HepG2 (cell line): ENCODE measurements around the gene MIEF1. TPM values are rescaled to one million over a fixed set of nuclear protein-coding genes. Genes with fewer than 3 reads are reported as not detected.

Experiments used
- DMTF1 ChIP-seq: sonication (generic); formaldehyde crosslinking; IDR thresholded peaks from 2 replicates; pipeline ENCODE4 v1.4.0; 2020; ENCODE audit warnings: mild to moderate bottlenecking, missing genetic modification reagents
- HDAC2 ChIP-seq: sonication (generic); formaldehyde crosslinking; IDR thresholded peaks from 2 replicates; pipeline ENCODE4 v1.4.0; 2020; ENCODE audit warnings: missing genetic modification reagents
- HNF4G ChIP-seq, 2 experiments: sonication (generic) in 1 of 2; formaldehyde crosslinking in 1 of 2; IDR thresholded peaks; 2 replicates each; pipeline versions ENCODE4 v1.4.0 to v1.6.1; 2011 to 2020; ENCODE audit warnings: borderline replicate concordance in 2 of 2, low read depth in 2 of 2, mild to moderate bottlenecking in 2 of 2, low read length in 1 of 2, missing genetic modification reagents in 1 of 2, moderate library complexity in 1 of 2
- HOXA3 ChIP-seq: sonication (generic); formaldehyde crosslinking; IDR thresholded peaks from 2 replicates; pipeline ENCODE4 v1.5.0; 2020; ENCODE audit warnings: missing genetic modification reagents
- KLF9 ChIP-seq: IDR thresholded peaks from 2 replicates; pipeline ENCODE4 v1.6.1; 2016; ENCODE audit warnings: low read depth
- NFATC3 ChIP-seq: sonication (generic); formaldehyde crosslinking; IDR thresholded peaks from 2 replicates; pipeline ENCODE4 v1.5.1; 2020; ENCODE audit warnings: mild to moderate bottlenecking, missing genetic modification reagents
- NFKBIZ ChIP-seq: IDR thresholded peaks from 2 replicates; pipeline ENCODE4 v1.6.1; 2018; ENCODE audit warnings: missing genetic modification reagents, missing compliant biosample characterization
- PITX1 ChIP-seq: sonication (generic); formaldehyde crosslinking; IDR thresholded peaks from 2 replicates; pipeline ENCODE4 v1.5.1; 2020; ENCODE audit warnings: mild to moderate bottlenecking, missing genetic modification reagents
- RARG ChIP-seq: sonication (generic); formaldehyde crosslinking; IDR thresholded peaks from 2 replicates; pipeline ENCODE4 v1.4.0; 2020; ENCODE audit warnings: low read depth, mild to moderate bottlenecking, missing genetic modification reagents
- SMAD1 ChIP-seq: sonication (generic); formaldehyde crosslinking; IDR thresholded peaks from 2 replicates; pipeline ENCODE4 v1.4.0; 2020; ENCODE audit warnings: missing genetic modification reagents, low read depth, mild to moderate bottlenecking, borderline replicate concordance
- SRF ChIP-seq: IDR thresholded peaks from 2 replicates; pipeline ENCODE4 v1.6.1; 2011; ENCODE audit warnings: mild to moderate bottlenecking, low read depth, low read length, moderate library complexity
- THAP9 ChIP-seq: sonication (generic); formaldehyde crosslinking; IDR thresholded peaks from 2 replicates; pipeline ENCODE4; 2020; ENCODE audit warnings: missing genetic modification reagents, mild to moderate bottlenecking, borderline replicate concordance
- YEATS4 ChIP-seq: sonication (generic); formaldehyde crosslinking; IDR thresholded peaks from 2 replicates; pipeline ENCODE4 v1.4.0; 2020; ENCODE audit warnings: missing genetic modification reagents, borderline replicate concordance
- ZC3H13 ChIP-seq: sonication (generic); formaldehyde crosslinking; IDR thresholded peaks from 2 replicates; pipeline ENCODE4 v1.8.1; 2023; ENCODE audit warnings: mild to moderate bottlenecking, missing genetic modification reagents, moderate library complexity
- ZFP62 ChIP-seq: sonication (generic); formaldehyde crosslinking; IDR thresholded peaks from 2 replicates; pipeline ENCODE4 v1.4.0; 2020; ENCODE audit warnings: missing genetic modification reagents
- ZFX ChIP-seq: sonication (generic); formaldehyde crosslinking; IDR thresholded peaks from 2 replicates; pipeline ENCODE4 v1.4.0; 2020; ENCODE audit warnings: mild to moderate bottlenecking, low read depth, missing genetic modification reagents, moderate library complexity
- ZNF121 ChIP-seq: sonication (generic); formaldehyde crosslinking; IDR thresholded peaks from 2 replicates; pipeline ENCODE4 v1.5.0; 2020; ENCODE audit warnings: mild to moderate bottlenecking, missing genetic modification reagents
- ZNF484 ChIP-seq: sonication (generic); formaldehyde crosslinking; IDR thresholded peaks from 2 replicates; pipeline ENCODE4 v1.5.1; 2020; ENCODE audit warnings: mild to moderate bottlenecking, low read depth, missing genetic modification reagents, borderline replicate concordance
- ZNF577 ChIP-seq: sonication (generic); formaldehyde crosslinking; IDR thresholded peaks from 2 replicates; pipeline ENCODE4 v1.4.0; 2020; ENCODE audit warnings: mild to moderate bottlenecking, low read depth, missing genetic modification reagents, borderline replicate concordance
- ZNF629 ChIP-seq: sonication (generic); formaldehyde crosslinking; conservative IDR thresholded peaks from 2 replicates; pipeline ENCODE4 v1.5.0; 2020; ENCODE audit warnings: missing genetic modification reagents
- ZNF660 ChIP-seq: sonication (generic); formaldehyde crosslinking; IDR thresholded peaks from 2 replicates; pipeline ENCODE4 v1.5.1; 2020; ENCODE audit warnings: mild to moderate bottlenecking, low read depth, missing genetic modification reagents, borderline replicate concordance
- ZNF678 ChIP-seq: sonication (generic); formaldehyde crosslinking; IDR thresholded peaks from 2 replicates; pipeline ENCODE4 v1.4.0; 2020; ENCODE audit warnings: mild to moderate bottlenecking, missing genetic modification reagents
- polyA plus RNA-seq, 8 experiments: library from polyadenylated mRNA; depleted of rRNA in 3 of 8; stranded (reverse) in 7 of 8; unstranded in 1 of 8; fragments of >200 nt; fragmentation: Illumina TruSeq in 4 of 8; extraction: Trizol in 4 of 8; gene quantifications; 2 replicates each; pipeline versions ENCODE4 v1.2.1 to v1.2.3, GENCODE V29; 2011 to 2016; ENCODE audit warnings: low read depth in 4 of 8, missing spikeins in 1 of 8, mixed read lengths in 1 of 8; ENCODE audit not compliant: insufficient read depth in 1 of 8
- total RNA-seq, 5 experiments: library from RNA; depleted of rRNA; stranded (reverse); fragments of >200 nt; fragmentation: Illumina TruSeq; extraction: Trizol; gene quantifications; 2 replicates each; pipeline ENCODE4 v1.2.3, GENCODE V29; 2016; ENCODE audit warnings: low read depth in 1 of 5
- TF ChIP-seq, protein P1 (sequence below): sonication (generic); formaldehyde crosslinking; IDR thresholded peaks from 2 replicates; pipeline ENCODE4 v1.5.1; 2020; ENCODE audit warnings: missing genetic modification reagents, mild to moderate bottlenecking, borderline replicate concordance
- TF ChIP-seq, protein P2 (sequence below): sonication (generic); formaldehyde crosslinking; IDR thresholded peaks from 2 replicates; pipeline ENCODE4 v1.5.1; 2020; ENCODE audit warnings: mild to moderate bottlenecking, missing genetic modification reagents, moderate library complexity

Gene MIEF1
- total and polyA plus RNA-seq, 2 of the 13 experiments (the other 11 are each of a cell fraction or from before 2014, with no cell fraction given): 21.7 to 34.8 TPM

DNA sequence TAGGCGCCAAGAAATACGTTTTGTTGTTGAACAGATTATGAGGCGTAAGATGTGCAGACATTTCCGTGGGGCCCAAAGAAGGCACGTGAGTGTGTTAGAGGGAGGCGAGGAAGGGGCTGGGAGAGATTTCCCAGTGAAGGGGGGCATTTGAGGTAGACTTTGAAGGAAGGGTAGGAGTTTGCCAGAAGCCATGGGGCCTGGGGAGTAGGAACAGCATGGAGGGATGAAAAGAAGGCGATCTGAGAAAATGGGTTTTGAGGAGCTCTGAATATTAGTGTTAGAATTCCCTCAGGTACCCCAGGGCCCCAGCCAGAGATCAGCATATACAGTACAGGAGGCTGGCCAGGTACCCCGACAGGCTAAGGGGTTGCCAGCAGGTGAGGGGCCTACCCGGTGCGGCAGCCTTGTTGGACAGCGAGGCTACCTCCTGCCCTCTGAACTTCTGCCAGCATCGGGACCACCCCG lies 414 bp upstream of the MIEF1 start (continued):
- 0 out of 2 replicates have a peak, but pooled peaks have one; percentile 20 for TF ChIP-seq ZC3H13 (CRISPR knock-in tag)
- no peak for TF ChIP-seq ZNF660 (CRISPR knock-in tag)
- no peak for TF ChIP-seq HDAC2
- no peak for TF ChIP-seq NFATC3 (CRISPR knock-in tag)
- TF ChIP-seq SRF: no peak
- TF ChIP-seq ZFP62 (CRISPR knock-in tag): no peak
- 0 out of 2 replicates have a peak, but pooled peaks have one; percentile 2 for TF ChIP-seq PITX1 (CRISPR knock-in tag)
- TF ChIP-seq RARG (CRISPR knock-in tag): no peak
- TF ChIP-seq THAP9 (CRISPR knock-in tag): peak; percentile 99
- TF ChIP-seq ZNF484 (CRISPR knock-in tag): no peak
- TF ChIP-seq HOXA3 (CRISPR knock-in tag): no peak
- no peak for TF ChIP-seq DMTF1
- TF ChIP-seq NFKBIZ (CRISPR knock-in tag): no peak
- TF ChIP-seq, protein P1, sequence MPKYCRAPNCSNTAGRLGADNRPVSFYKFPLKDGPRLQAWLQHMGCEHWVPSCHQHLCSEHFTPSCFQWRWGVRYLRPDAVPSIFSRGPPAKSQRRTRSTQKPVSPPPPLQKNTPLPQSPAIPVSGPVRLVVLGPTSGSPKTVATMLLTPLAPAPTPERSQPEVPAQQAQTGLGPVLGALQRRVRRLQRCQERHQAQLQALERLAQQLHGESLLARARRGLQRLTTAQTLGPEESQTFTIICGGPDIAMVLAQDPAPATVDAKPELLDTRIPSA (CRISPR knock-in tag): no peak
- TF ChIP-seq ZNF629 (CRISPR knock-in tag): no peak
- TF ChIP-seq, protein P2, sequence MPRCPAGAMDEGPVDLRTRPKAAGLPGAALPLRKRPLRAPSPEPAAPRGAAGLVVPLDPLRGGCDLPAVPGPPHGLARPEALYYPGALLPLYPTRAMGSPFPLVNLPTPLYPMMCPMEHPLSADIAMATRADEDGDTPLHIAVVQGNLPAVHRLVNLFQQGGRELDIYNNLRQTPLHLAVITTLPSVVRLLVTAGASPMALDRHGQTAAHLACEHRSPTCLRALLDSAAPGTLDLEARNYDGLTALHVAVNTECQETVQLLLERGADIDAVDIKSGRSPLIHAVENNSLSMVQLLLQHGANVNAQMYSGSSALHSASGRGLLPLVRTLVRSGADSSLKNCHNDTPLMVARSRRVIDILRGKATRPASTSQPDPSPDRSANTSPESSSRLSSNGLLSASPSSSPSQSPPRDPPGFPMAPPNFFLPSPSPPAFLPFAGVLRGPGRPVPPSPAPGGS (CRISPR knock-in tag): 0 out of 2 replicates have a peak, but pooled peaks have one; percentile 39
- no peak for TF ChIP-seq SMAD1 (CRISPR knock-in tag)
- no peak for TF ChIP-seq YEATS4 (CRISPR knock-in tag)
- no peak for TF ChIP-seq ZNF577 (CRISPR knock-in tag)
- TF ChIP-seq KLF9 (CRISPR knock-in tag): no peak
- no peak for TF ChIP-seq ZNF121 (CRISPR knock-in tag)
- no peak for TF ChIP-seq ZNF678 (CRISPR knock-in tag)
- no peak for TF ChIP-seq HNF4G (IDR thresholded peaks at IDR 0.05; ENCODE audit: borderline replicate concordance, low read depth, low read length)
- 0 out of 2 replicates have a peak, but pooled peaks have one; percentile 10 for TF ChIP-seq HNF4G (CRISPR knock-in tag; IDR thresholded peaks at IDR 0.05; ENCODE audit: borderline replicate concordance, low read depth)
- TF ChIP-seq ZFX (CRISPR knock-in tag): no peak
